HS-27A (cell line): ENCODE results near the gene SYNGR3.

Experiments
- DNase-seq: peaks from one replicate; pipeline ENCODE4 v3.0.0-alpha.2; 2012; ENCODE audit warnings: low read depth, missing footprints

SYNGR3 gene

GRCh38 chr16:1992704-1993317 is 3.0 kb downstream of the SYNGR3 start:
- DNase-seq = no peak

GRCh38 chr16:1993731-1994131 is 4.0 kb downstream of the SYNGR3 start:
- no peak for DNase-seq

- no peak for DNase-seq
Measured at GRCh38 chr16:1997494-1998359, 8.0 kb downstream of the SYNGR3 start.

- no peak for DNase-seq
Measured at GRCh38 chr16:1998360-1998835, 8.6 kb downstream of the SYNGR3 start.

- DNase-seq = no peak
Measured at GRCh38 chr16:1998852-1999801, 9.4 kb downstream of the SYNGR3 start.

GRCh38 chr16:1999866-2000514 is 10.2 kb downstream of the SYNGR3 start:
- DNase-seq = no peak

- DNase-seq = no peak
Measured at GRCh38 chr16:2001035-2001434, 11.3 kb downstream of the SYNGR3 start.

- no peak for DNase-seq
Measured at GRCh38 chr16:2001456-2002355, 11.9 kb downstream of the SYNGR3 start.

- no peak for DNase-seq
Measured at GRCh38 chr16:2002406-2003230, 12.8 kb downstream of the SYNGR3 start.

GRCh38 chr16:2003231-2003826 is 13.6 kb downstream of the SYNGR3 start:
- DNase-seq = no peak

GRCh38 chr16:2003827-2004641 is 14.3 kb downstream of the SYNGR3 start:
- no peak for DNase-seq

- DNase-seq = no peak
Measured at GRCh38 chr16:2004795-2005517, 15.2 kb downstream of the SYNGR3 start.

GRCh38 chr16:2005646-2006045 is 15.9 kb downstream of the SYNGR3 start:
- no peak for DNase-seq

- DNase-seq = no peak
Measured at GRCh38 chr16:2006317-2006716, 16.5 kb downstream of the SYNGR3 start.

- no peak for DNase-seq
Measured at GRCh38 chr16:2007081-2007836, 17.5 kb downstream of the SYNGR3 start.

GRCh38 chr16:2008009-2008526 is 18.3 kb downstream of the SYNGR3 start:
- no peak for DNase-seq
